NB4 (cell line): ENCODE results near the gene DENND4A.

ENCODE experiments used
- MYC ChIP-seq: IDR thresholded peaks from 2 replicates; pipeline ENCODE4 v1.6.1; 2011; ENCODE audit warnings: low read depth, low read length
- POLR2A ChIP-seq: IDR thresholded peaks from 2 replicates; pipeline ENCODE4 v1.6.1; 2011; ENCODE audit warnings: mild to moderate bottlenecking; ENCODE audit not compliant: insufficient read length; ENCODE audit errors: extremely low read depth
- TF ChIP-seq, protein P1 (sequence below): IDR thresholded peaks from one replicate; pipeline ENCODE4 v1.5.1; 2012; ENCODE audit warnings: low read depth, low read length
- TF ChIP-seq, protein P2 (sequence below): IDR thresholded peaks from 2 replicates; pipeline ENCODE4 v1.6.1; 2011; ENCODE audit warnings: low read depth, low read length

DNA sequence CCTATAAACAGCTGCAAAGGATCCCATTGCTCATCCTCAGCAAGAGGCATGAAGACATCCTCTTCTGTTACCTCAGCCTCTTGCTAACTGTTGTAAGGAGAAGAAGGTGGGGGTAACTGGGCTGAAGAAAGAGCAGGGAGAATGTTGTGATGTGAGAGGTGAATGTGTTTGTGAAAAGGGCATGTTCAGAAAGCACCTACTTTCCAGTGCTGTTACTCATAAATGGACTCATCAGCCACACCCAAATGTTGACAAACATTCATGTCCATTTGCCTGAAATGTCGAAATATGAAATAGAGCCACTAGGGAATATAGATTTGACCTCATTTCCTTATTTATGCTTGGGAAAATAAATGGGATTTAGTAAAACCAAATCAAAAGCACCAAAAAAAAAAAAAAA lies 157.7 kb downstream of the DENND4A start:
- TF ChIP-seq, protein P1, sequence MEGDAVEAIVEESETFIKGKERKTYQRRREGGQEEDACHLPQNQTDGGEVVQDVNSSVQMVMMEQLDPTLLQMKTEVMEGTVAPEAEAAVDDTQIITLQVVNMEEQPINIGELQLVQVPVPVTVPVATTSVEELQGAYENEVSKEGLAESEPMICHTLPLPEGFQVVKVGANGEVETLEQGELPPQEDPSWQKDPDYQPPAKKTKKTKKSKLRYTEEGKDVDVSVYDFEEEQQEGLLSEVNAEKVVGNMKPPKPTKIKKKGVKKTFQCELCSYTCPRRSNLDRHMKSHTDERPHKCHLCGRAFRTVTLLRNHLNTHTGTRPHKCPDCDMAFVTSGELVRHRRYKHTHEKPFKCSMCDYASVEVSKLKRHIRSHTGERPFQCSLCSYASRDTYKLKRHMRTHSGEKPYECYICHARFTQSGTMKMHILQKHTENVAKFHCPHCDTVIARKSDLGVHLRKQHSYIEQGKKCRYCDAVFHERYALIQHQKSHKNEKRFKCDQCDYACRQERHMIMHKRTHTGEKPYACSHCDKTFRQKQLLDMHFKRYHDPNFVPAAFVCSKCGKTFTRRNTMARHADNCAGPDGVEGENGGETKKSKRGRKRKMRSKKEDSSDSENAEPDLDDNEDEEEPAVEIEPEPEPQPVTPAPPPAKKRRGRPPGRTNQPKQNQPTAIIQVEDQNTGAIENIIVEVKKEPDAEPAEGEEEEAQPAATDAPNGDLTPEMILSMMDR: no peak
- TF ChIP-seq POLR2A: no peak
- TF ChIP-seq, protein P2, sequence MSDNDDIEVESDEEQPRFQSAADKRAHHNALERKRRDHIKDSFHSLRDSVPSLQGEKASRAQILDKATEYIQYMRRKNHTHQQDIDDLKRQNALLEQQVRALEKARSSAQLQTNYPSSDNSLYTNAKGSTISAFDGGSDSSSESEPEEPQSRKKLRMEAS: no peak
- TF ChIP-seq MYC: no peak
